AG10803 (cell line): ENCODE data around the gene NACC1.

Experiments used
- DNase-seq: peaks from one replicate; pipeline ENCODE4 v3.0.0; 2010; ENCODE audit warnings: low read depth
- H3K4me3 ChIP-seq: 2 replicates; pipeline ENCODE4 v1.5.1; 2011; ENCODE audit warnings: mild to moderate bottlenecking, low read length, control low read depth
- TF ChIP-seq, protein P1 (sequence below): conservative IDR thresholded peaks from 2 replicates; pipeline ENCODE4 v1.5.1; 2011; ENCODE audit warnings: mild to moderate bottlenecking, low read length, control low read depth, inconsistent platforms

NACC1 gene

GRCh38 chr19:13082192-13083007 lies 35.7 kb upstream of the NACC1 start:
- TF ChIP-seq, protein P1, sequence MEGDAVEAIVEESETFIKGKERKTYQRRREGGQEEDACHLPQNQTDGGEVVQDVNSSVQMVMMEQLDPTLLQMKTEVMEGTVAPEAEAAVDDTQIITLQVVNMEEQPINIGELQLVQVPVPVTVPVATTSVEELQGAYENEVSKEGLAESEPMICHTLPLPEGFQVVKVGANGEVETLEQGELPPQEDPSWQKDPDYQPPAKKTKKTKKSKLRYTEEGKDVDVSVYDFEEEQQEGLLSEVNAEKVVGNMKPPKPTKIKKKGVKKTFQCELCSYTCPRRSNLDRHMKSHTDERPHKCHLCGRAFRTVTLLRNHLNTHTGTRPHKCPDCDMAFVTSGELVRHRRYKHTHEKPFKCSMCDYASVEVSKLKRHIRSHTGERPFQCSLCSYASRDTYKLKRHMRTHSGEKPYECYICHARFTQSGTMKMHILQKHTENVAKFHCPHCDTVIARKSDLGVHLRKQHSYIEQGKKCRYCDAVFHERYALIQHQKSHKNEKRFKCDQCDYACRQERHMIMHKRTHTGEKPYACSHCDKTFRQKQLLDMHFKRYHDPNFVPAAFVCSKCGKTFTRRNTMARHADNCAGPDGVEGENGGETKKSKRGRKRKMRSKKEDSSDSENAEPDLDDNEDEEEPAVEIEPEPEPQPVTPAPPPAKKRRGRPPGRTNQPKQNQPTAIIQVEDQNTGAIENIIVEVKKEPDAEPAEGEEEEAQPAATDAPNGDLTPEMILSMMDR = peak; percentile 50
- peak; percentile 49 for DNase-seq
- no peak overlapping the region for H3K4me3 ChIP-seq

- no peak for DNase-seq
- TF ChIP-seq, protein P1 = no peak
- H3K4me3 ChIP-seq = no peak overlapping the region
These were observed 35.1 kb upstream of the NACC1 start for GRCh38 chr19:13083008-13083404.

DNA sequence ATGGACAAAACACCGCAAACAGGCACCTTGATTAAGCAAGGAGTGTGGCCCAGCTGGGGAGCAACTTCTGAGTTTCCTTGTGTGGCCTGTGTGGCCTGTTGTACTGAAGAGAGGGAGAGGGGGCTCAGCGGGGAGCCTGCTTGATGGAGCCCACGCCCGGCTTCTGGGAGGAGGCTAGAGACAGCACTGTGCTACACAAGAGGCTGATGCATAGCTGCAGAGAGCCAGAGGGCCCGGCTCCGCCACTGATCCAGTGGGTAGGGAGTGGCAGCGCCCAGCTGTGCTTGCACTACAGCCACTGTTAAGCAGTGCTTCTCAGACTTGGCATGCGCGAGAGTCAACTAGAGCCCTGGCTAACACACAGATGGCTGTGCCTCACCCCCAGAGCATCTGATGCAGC lies 34.4 kb upstream of the NACC1 start:
- no peak for DNase-seq
- no peak overlapping the region for H3K4me3 ChIP-seq
- TF ChIP-seq, protein P1 = no peak

- TF ChIP-seq, protein P1 = no peak
- no peak for DNase-seq
- no peak overlapping the region for H3K4me3 ChIP-seq
These were observed 32.4 kb upstream of the NACC1 start for GRCh38 chr19:13085666-13086065.

DNA sequence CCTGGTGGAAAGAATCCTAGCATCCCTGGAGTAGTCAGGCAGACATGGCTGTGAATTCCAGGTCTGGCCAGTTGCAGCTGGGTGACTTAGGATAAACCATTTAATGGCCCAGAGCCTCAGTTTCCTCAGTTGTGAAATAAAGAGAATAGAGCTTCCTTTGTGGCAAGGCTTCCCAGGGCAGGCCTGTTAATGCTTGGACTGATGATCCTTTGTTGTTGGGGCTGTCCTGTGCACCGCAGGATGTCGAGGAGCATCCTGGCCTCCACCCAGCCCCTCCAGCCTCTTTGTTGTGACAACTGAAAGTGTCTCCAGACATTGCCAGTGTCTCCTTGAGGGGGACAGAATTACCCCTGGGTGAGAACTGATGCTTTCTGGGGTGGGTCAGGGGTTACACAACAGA lies 31.7 kb upstream of the NACC1 start:
- TF ChIP-seq, protein P1 = no peak
- H3K4me3 ChIP-seq = no peak overlapping the region
- no peak for DNase-seq

DNA sequence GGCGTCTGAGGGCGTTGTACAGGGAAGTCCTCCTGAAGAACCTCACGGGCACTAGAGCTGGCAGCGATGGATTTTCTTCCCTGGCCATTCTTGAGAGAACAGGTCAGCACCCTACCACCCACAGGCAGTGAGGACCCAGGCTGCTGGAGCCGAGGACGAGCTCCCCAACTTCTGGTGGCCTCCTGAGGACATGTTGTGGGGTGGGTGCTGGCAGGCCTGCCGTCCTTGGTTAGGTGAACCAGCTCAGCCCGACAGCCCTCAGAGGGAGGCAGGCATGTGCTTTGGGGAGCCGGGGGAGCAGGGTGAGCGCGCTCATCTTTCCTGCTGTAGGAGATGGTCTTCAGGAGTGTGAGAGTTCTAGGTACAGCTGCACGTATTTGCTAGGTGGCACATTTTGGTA lies 30.8 kb upstream of the NACC1 start:
- DNase-seq = no peak
- TF ChIP-seq, protein P1 = no peak
- H3K4me3 ChIP-seq = no peak overlapping the region

GRCh38 chr19:13087795-13088537 lies 30.1 kb upstream of the NACC1 start:
- TF ChIP-seq, protein P1 = no peak
- DNase-seq = no peak

More at GRCh38 chr19:13087795-13088537, 30.1 kb upstream of the NACC1 start:
- H3K4me3 ChIP-seq = no peak overlapping the region
